Endodermal cell (in vitro differentiated cells): ENCODE measurements around the gene GRP. TPM values are rescaled to one million over a fixed set of nuclear protein-coding genes. Genes with fewer than 3 reads are reported as not detected.

ENCODE experiments used
- DNase-seq: peaks from one replicate; pipeline ENCODE4 v3.0.0-alpha.2; 2017
- H3K27ac ChIP-seq: 2 replicates; pipeline ENCODE4 v1.5.1; 2013; ENCODE audit warnings: mild to moderate bottlenecking, low read depth, low read length, moderate library complexity
- H3K27me3 ChIP-seq: 2 replicates; pipeline ENCODE4 v1.6.1; 2013; ENCODE audit warnings: mild to moderate bottlenecking, low read length, moderate library complexity; ENCODE audit not compliant: insufficient read depth, control insufficient read depth, poor library complexity, severe bottlenecking
- H3K36me3 ChIP-seq: 2 replicates; pipeline ENCODE4 v1.7.0; 2013; ENCODE audit warnings: mild to moderate bottlenecking, low read length, moderate library complexity; ENCODE audit not compliant: control insufficient read depth, insufficient read depth
- H3K4me1 ChIP-seq: one replicate; pipeline ENCODE4 v1.7.0; 2013; ENCODE audit warnings: low read length; ENCODE audit not compliant: control insufficient read depth, insufficient read depth
- H3K4me3 ChIP-seq: 2 replicates; pipeline ENCODE4 v1.5.1; 2013; ENCODE audit warnings: mild to moderate bottlenecking, low read length, moderate library complexity
- H3K9ac ChIP-seq: 2 replicates; pipeline ENCODE4 v1.6.1; 2013; ENCODE audit warnings: mild to moderate bottlenecking, low read length, moderate library complexity; ENCODE audit not compliant: poor library complexity, severe bottlenecking; ENCODE audit errors: extremely low read depth
- H3K9me3 ChIP-seq: 2 replicates; pipeline ENCODE4 v1.6.1; 2013; ENCODE audit warnings: mild to moderate bottlenecking, low read length, moderate library complexity; ENCODE audit not compliant: control insufficient read depth
- H3K27ac Mint-ChIP-seq: 2 replicates; pipeline ENCODE4 v1.8.0; 2020; ENCODE audit warnings: mixed read lengths
- H3K27me3 Mint-ChIP-seq: 2 replicates; pipeline ENCODE4 v1.8.0; 2021; ENCODE audit warnings: mild to moderate bottlenecking, mixed read lengths; ENCODE audit not compliant: insufficient read depth
- H3K36me3 Mint-ChIP-seq: 2 replicates; pipeline ENCODE4 v1.8.0; 2020; ENCODE audit warnings: low read depth, mixed read lengths
- H3K4me1 Mint-ChIP-seq: 2 replicates; pipeline ENCODE4 v1.8.0; 2020; ENCODE audit warnings: mixed read lengths
- H3K4me3 Mint-ChIP-seq: 2 replicates; pipeline ENCODE4 v1.8.0; 2020; ENCODE audit warnings: mild to moderate bottlenecking, moderate library complexity, mixed read lengths
- H3K9me3 Mint-ChIP-seq: 2 replicates; pipeline ENCODE4 v1.8.0; 2020; ENCODE audit warnings: mild to moderate bottlenecking, mixed read lengths
- WGBS, 2 experiments: methylation state at CpG; one replicate each; pipeline versions ENCODE4 v1.1.5 to v1.1.7; 2013; ENCODE audit warnings: missing lambda C conversion rate in 2 of 2, mixed read lengths in 1 of 2; ENCODE audit not compliant: insufficient coverage in 1 of 2, insufficient read length in 1 of 2; 5-methylcytosine and 5-hydroxymethylcytosine counted together
- total RNA-seq, 2 donors: library from RNA; stranded (reverse); fragmentation: NEBNext Ultra II Directional in 1 of 2; extraction: Animal tissue kit (Norgen Biotek cat#: 25700) in 1 of 2; gene quantifications; 2 replicates in 1 of 2; 3 replicates in 1 of 2; pipeline ENCODE4 v1.2.1, GENCODE V29; 2021
- TF ChIP-seq, protein P1 (sequence below): fragments of 200-600 bp; sonication (generic); conservative IDR thresholded peaks from 2 replicates; pipeline ENCODE4 v1.5.0; 2021; ENCODE audit warnings: antibody characterized with exemption, mild to moderate bottlenecking

The GRP gene
- total RNA-seq, 2 donors from 2014 or later, result 4.4 to 6.5 TPM

DNA sequence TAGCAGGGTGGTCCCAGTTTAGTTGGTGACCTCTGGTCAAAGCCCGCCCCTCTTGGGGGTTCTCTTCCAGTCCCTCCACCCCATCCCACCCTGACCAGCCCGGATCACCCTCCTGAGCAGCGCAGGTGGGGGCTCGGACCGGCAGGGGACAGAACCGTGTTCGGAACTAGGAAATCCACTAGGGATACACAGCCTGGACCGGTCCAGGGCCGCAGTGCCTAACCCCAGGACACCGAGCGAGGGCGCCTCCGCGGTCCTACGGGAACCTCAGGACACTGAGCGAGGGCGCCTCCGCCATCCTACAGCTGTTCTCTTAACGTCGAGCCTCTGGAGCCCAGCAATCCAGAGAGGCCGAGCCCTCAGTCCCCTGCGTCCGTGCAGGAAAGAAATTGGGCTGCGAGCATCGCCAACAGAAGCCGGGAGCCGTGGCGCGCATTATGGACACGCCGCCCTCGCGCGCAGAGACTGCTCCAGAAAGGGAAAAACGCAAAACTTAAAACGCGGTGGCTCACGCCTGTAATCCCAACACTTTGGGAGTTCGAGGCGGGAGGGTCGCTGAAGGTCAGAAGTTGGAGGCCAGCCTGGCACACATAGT, 44.8 kb downstream of the GRP start:
- TF ChIP-seq, protein P1, sequence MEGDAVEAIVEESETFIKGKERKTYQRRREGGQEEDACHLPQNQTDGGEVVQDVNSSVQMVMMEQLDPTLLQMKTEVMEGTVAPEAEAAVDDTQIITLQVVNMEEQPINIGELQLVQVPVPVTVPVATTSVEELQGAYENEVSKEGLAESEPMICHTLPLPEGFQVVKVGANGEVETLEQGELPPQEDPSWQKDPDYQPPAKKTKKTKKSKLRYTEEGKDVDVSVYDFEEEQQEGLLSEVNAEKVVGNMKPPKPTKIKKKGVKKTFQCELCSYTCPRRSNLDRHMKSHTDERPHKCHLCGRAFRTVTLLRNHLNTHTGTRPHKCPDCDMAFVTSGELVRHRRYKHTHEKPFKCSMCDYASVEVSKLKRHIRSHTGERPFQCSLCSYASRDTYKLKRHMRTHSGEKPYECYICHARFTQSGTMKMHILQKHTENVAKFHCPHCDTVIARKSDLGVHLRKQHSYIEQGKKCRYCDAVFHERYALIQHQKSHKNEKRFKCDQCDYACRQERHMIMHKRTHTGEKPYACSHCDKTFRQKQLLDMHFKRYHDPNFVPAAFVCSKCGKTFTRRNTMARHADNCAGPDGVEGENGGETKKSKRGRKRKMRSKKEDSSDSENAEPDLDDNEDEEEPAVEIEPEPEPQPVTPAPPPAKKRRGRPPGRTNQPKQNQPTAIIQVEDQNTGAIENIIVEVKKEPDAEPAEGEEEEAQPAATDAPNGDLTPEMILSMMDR, result no peak
- Mint-ChIP-seq H3K4me3 (peak overlapping the region; percentile 48), H3K27me3 (peaks cover 98% of the 10 kb centered on the region), H3K27ac (no peak overlapping the region), H3K4me1 (peaks cover 17% of the 10 kb centered on the region), H3K9me3 (peaks cover 9% of the 10 kb centered on the region), H3K36me3 (no peaks in the 10 kb centered on the region)
- no peak overlapping the region for H3K9ac ChIP-seq
- 8% methylated on average over 35 to 41 of the region's 41 CpGs for WGBS, 2 experiments
- H3K4me3 ChIP-seq, result peak overlapping the region; percentile 71
- DNase-seq, result peak; percentile 72
- H3K27ac ChIP-seq, result no peak overlapping the region
- peaks cover 80% of the 10 kb centered on the region for H3K27me3 ChIP-seq
- no peaks in the 10 kb centered on the region for H3K36me3 ChIP-seq
- H3K9me3 ChIP-seq, result peaks cover 14% of the 10 kb centered on the region
- H3K4me1 ChIP-seq, result no peaks in the 10 kb centered on the region

- peak overlapping the region; percentile 48 for H3K4me3 Mint-ChIP-seq
- WGBS, 2 experiments, result 4 to 5% methylated on average over 17 to 38 of the region's 38 CpGs
These were observed 45.5 kb downstream of the GRP start for GRCh38 chr18:59265246-59265973.

DNA sequence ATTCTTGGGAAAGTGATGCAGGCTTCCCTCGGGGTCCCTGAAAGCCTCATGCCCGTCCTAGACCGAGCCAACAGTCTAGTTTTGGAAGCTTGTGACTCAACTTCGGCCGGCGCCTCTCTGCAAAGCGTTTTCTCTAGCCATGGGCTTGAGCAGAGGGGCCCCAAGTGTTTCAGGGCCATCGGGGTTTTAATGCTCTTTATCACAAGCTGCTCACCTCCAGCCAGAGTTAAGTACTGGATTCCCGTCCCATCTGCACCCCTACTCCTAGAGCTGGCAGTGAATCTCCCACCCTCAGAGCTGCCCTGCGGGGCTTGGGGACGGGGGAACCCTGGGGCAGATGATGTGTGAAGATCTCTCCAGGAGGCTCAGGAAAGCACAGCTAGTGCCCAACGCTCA, 46.0 kb downstream of the GRP start:
- Histone ChIP-seq H3K4me3 (no peak overlapping the region), H3K4me1 (no peaks in the 10 kb centered on the region), H3K36me3 (no peaks in the 10 kb centered on the region), H3K27me3 (peaks cover 86% of the 10 kb centered on the region), H3K27ac (no peak overlapping the region), H3K9me3 (peaks cover 14% of the 10 kb centered on the region), H3K9ac (no peak overlapping the region)
- DNase-seq, result no peak
- 25 to 26% methylated on average over 10 to 12 of the region's 12 CpGs for WGBS, 2 experiments
- Mint-ChIP-seq H3K4me1 (peaks cover 18% of the 10 kb centered on the region), H3K27ac (no peak overlapping the region), H3K27me3 (peaks cover 98% of the 10 kb centered on the region), H3K9me3 (peaks cover 6% of the 10 kb centered on the region), H3K4me3 (no peak overlapping the region), H3K36me3 (no peaks in the 10 kb centered on the region)
- TF ChIP-seq, protein P1, result no peak

More at GRCh38 chr18:59265246-59265973, 45.5 kb downstream of the GRP start:
- H3K36me3 ChIP-seq, result no peaks in the 10 kb centered on the region
- no peak overlapping the region for H3K9ac ChIP-seq
- H3K9me3 ChIP-seq, result peaks cover 14% of the 10 kb centered on the region
- peak overlapping the region; percentile 71 for H3K4me3 ChIP-seq
- Mint-ChIP-seq H3K27me3 (peaks cover 98% of the 10 kb centered on the region), H3K27ac (no peak overlapping the region), H3K36me3 (no peaks in the 10 kb centered on the region), H3K9me3 (peaks cover 7% of the 10 kb centered on the region), H3K4me1 (peaks cover 18% of the 10 kb centered on the region)
- DNase-seq, result peak; percentile 94
- TF ChIP-seq, protein P1, result no peak
- no peak overlapping the region for H3K27ac ChIP-seq
- no peaks in the 10 kb centered on the region for H3K4me1 ChIP-seq
- H3K27me3 ChIP-seq, result peaks cover 83% of the 10 kb centered on the region
